SK-N-SH treated with all-trans-retinoic acid at 6 μM for 48 hours (cell line): Measurements from ENCODE around the gene PPM1B.

Experiments
- CREB5 ChIP-seq: fragments of 250-450 bp; sonication (Bioruptor Pico); IDR thresholded peaks from 2 replicates; pipeline ENCODE4 v1.5.1; 2020; ENCODE audit warnings: low read depth, mild to moderate bottlenecking, moderate library complexity
- OSR1 ChIP-seq: fragments of 250-450 bp; sonication (Bioruptor Pico); IDR thresholded peaks from 2 replicates; pipeline ENCODE4 v1.8.0; 2022; ENCODE audit warnings: moderate library complexity, mild to moderate bottlenecking, inconsistent platforms
- POU6F1 ChIP-seq: fragments of 250-450 bp; sonication (Bioruptor Pico); IDR thresholded peaks from 2 replicates; pipeline ENCODE4 v1.8.0; 2021; ENCODE audit warnings: low read depth, mild to moderate bottlenecking, moderate library complexity, borderline replicate concordance
- RARB ChIP-seq: fragments of 250-450 bp; sonication (Bioruptor Pico); IDR thresholded peaks from 2 replicates; pipeline ENCODE4 v1.8.0; 2021; ENCODE audit warnings: mild to moderate bottlenecking, moderate library complexity
- TOX ChIP-seq: fragments of 250-450 bp; sonication (Bioruptor Pico); IDR thresholded peaks from 2 replicates; pipeline ENCODE4 v1.8.0; 2021; ENCODE audit warnings: mild to moderate bottlenecking, moderate library complexity, borderline replicate concordance

- TF ChIP-seq RARB (CRISPR knock-in tag) (no peak), OSR1 (CRISPR knock-in tag) (no peak), CREB5 (no peak), TOX (CRISPR knock-in tag) (no peak), POU6F1 (CRISPR knock-in tag) (no peak)
Observed at GRCh38 chr2:44188696-44189095, 20.0 kb downstream of the PPM1B start.
